ENCODE measurements around the gene ITGA11.
A peak's percentile ranks its signal among the peaks of the same experiment; 100 is the strongest.

Gene ITGA11

GRCh38 chr15:68279779-68280753 lies 151.9 kb downstream of the ITGA11 start:
- DNase-seq: no peak

DNA sequence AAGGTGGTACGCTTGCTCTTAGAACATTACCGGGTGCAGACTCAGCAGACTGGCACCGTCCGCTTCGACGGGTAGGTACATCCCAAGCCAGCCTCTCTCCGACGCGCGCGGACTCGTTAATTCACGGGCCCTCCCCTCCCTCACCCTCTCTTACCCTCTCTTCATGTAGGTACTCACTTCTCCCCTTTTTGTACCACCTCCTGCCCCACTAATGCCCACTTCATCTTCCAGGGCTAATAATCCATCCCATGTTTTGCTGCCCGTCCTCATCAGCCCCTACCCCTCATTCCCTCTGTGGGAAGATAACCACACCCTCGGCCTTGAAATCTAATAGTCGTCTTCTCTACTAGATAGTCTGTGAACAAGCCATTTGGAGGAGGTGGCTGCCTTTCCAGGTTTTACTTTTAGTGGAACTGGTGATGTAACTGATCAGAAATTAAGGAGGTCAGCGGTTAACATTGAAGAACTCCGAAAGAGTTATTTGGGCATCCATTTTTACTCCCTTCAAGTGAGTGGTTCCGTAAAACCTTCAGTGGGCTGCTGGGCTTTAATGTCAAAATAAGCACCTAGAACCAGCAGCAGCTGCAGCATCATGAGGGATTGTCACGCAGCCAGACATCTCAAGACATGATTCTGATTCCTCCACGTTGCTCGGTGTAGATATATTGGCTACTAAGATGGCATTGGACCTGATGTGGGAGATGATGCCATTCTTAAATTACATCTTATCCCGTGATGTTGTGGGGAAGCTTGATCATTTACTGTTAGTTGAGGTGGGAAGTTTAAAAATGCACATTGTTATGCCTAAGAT lies 153.2 kb downstream of the ITGA11 start:
- DNase-seq: no peak

DNA sequence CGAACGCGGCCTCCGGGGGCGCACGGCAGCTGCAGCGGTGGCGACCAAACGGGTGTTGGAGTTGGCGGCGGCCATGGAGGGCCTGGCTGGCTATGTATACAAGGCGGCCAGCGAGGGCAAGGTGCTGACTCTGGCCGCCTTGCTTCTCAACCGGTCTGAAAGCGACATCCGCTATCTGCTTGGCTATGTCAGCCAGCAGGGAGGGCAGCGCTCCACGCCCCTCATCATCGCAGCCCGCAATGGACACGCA lies 153.7 kb downstream of the ITGA11 start:
- no peak for DNase-seq

DNA sequence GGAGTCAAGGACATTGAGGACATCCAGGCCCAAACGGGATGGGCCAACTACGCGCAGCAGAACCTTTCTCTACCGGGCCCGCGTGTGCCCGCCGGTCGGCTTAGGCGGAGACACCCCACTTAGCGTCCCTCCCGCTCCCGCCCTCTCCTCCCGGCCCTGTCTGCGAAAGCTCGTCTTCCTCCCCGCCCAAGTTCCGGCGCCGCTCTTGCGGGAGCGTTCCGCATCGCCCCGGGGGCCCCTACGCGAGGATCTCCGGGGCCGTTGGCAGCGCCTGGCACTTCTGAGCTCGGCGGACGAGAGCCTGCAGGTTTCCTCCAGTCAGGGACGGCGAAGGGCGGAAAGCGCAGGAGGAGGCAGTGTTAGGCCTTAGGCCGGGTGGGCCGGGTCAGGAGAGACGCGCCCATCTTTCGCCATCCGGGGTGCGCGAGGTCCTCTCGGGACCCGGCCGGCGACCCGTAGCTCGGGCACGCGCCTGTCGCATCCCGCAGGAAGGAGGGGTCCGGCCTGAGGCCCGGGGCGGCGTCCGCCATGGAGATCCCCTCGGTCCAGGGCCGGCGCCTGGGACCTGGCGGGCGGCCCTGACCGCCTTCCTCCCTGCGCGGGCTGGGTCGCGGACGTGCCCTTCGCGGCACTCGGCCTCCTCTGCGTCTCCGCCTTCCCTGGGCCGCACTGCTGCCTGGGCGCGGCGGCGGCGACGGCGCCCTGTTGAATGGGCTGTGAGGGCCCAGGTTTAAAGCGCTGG lies 154.2 kb downstream of the ITGA11 start, which contains the start of gene FEM1B:
TSS of gene FEM1B (plus strand) at position 143 of the 742 bp plus-strand sequence. CDS start 673 bp downstream, outside the sequence.
- DNase-seq: peak; percentile 21 to 64

- peak in 1 of 2 experiments; percentile 57 for DNase-seq
These were observed 154.8 kb downstream of the ITGA11 start for GRCh38 chr15:68277131-68277602.

- no peak for DNase-seq
These were observed 155.3 kb downstream of the ITGA11 start for GRCh38 chr15:68276668-68277067.

GRCh38 chr15:68275165-68275746 lies 156.7 kb downstream of the ITGA11 start:
- no peak for DNase-seq

GRCh38 chr15:68274201-68274848 lies 157.6 kb downstream of the ITGA11 start:
- no peak for DNase-seq

GRCh38 chr15:68272721-68273271 lies 159.2 kb downstream of the ITGA11 start:
- no peak for DNase-seq

DNA sequence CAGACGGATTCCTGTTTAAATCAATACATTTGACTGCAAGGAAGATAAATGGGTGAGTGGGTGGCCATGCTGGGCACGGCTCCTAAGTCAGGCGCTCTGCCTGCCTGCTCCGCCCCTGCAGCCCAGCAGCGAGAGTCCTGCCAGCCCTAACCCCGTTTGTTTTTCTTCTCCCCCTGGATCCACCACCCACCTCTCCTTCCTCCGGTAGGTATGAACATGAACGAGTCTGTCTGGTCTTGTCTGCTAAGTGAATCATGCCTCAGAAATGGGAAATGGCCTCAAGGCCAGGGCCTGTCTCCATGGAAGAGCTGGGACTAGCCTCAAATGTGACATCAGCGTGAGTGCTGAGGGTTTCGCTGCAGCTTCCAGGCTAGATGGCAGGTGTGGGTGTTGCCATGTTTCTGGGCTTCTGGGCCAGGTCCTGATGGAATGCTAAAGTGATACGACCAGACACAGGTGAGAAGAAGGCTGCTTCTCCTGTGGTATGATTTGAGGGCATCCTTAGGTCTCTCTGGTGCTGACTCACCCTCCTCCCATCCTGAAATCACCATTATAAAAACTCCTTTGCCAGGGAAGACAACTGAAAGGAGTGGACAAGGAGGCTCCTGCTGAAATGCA lies 160.0 kb downstream of the ITGA11 start:
- no peak for DNase-seq

DNA sequence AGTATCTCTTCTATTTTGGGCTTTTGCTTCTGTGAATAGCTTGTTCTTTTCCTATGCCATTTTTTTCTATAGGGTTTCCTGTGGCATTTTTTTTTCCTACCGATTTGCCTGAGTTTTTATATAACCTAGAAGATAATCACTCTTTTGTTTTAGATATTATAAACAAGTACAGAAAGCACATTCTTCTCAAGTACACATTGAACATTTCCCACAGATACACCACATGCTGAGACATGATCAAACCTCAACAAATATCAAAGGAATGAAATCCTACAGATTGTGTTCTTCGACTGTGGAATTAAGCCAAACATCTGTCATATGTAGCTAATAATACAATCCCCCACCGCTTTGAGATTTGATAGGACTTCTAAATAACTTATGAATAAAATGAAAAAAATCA lies 163.6 kb downstream of the ITGA11 start:
- no peak for DNase-seq

- no peak for DNase-seq
These were observed 166.3 kb downstream of the ITGA11 start for GRCh38 chr15:68265674-68266073.

DNA sequence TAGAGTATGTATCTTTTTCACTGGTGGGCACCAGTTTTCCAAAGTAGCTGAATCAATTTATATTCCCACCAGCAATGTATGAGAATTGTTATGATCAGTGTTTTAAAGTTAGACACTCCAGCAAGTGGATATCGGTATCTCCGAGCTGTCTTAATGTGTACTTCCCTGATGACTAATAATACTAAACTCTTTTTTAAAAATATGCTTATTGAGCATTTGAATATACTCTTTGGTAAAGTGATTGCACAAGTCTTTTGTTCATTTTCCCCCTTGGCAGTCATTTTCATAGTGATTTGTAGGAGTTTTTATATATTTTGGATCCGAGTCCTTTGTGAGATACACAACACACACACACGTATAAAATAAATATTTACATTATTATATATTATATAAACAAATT lies 166.9 kb downstream of the ITGA11 start:
- no peak for DNase-seq

DNA sequence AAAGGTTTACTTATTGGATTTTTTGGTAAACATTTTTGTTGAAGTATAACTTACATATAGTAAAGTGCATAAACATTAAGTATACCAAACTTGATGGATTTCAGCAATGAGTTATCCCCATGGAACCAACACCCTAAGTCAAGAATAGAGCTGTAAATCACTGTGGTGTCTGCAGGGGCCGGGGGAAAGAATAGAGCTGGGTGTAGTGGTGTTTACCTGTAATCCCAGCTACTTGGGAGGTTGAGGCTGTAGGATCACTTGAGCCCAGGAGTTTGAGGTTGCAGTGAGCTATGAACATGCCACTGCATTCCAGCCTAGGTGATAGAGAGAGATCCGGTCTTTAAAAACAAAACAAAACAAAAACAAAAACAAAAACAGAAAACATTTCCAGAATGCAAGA lies 167.7 kb downstream of the ITGA11 start:
- no peak for DNase-seq

DNA sequence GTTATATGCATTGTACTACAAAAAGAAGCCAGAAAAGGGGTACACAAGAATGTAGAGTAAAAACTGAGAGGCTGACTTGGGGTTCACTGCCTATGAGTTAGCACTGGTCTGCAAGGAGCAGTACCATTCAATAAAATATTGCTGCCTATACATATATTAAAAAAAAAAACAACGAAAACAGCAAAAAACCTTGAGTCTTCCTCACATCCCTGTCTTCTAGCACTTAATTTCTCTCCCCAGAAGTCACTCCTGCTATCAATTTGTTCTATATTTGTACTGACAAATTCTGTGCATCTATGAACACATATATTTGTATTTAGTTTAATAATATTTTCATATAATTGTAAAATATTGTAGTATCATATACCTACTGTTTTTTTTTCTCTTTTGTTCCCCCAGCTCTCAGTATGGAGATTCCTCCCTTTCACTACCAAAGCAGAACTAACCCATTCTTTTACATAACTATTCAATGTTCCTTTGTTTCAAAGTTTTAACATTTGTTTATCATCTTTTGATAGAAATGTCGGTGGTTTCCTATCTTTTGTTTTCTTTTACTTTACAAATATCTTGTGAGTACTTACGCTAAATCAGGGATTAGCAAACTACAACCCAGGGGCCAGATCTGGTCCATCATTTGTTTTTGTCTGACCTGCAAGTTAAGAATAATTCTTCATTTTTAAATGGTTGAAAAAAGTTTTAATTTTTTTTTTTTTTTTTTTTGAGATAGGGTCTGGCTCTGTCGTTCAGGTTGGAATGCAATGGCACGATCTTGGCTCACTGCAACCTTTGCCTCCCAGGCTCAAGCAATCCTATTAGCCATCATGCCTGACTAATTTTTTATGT lies 169.2 kb downstream of the ITGA11 start:
- DNase-seq: no peak

DNA sequence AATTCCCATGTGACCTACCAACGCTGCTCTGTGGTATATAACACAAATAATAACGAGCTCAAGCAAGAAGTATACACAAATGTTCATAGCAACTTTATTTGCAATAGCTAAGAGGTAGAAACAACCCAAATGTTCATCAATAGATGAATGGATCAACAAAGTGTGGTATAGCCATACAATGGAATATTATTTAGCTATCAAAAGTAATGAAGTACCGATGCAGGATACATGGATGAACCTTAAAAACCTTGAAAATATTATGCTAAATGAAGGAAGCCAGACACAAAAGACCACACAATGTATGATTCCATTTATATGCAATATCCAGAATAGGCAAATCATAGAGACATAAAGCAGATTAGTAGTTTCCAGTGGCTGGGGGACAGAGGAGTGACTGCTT lies 170.0 kb downstream of the ITGA11 start:
- DNase-seq: no peak

GRCh38 chr15:68261241-68261640 lies 170.7 kb downstream of the ITGA11 start:
- no peak for DNase-seq

GRCh38 chr15:68259883-68260282 lies 172.1 kb downstream of the ITGA11 start:
- DNase-seq: no peak

- DNase-seq: no peak
These were observed 173.3 kb downstream of the ITGA11 start for GRCh38 chr15:68258692-68259091.
